Measurements from ENCODE around the gene TUSC2. TPM values are rescaled to one million over a fixed set of nuclear protein-coding genes. Genes with fewer than 3 reads are reported as not detected.

Gene TUSC2
- total and polyA plus RNA-seq, 9 of the 15 experiments (the other 6 are each of a cell fraction or from before 2014, with no cell fraction given), result 2.8 to 67.5 (median 25.8) TPM

DNA sequence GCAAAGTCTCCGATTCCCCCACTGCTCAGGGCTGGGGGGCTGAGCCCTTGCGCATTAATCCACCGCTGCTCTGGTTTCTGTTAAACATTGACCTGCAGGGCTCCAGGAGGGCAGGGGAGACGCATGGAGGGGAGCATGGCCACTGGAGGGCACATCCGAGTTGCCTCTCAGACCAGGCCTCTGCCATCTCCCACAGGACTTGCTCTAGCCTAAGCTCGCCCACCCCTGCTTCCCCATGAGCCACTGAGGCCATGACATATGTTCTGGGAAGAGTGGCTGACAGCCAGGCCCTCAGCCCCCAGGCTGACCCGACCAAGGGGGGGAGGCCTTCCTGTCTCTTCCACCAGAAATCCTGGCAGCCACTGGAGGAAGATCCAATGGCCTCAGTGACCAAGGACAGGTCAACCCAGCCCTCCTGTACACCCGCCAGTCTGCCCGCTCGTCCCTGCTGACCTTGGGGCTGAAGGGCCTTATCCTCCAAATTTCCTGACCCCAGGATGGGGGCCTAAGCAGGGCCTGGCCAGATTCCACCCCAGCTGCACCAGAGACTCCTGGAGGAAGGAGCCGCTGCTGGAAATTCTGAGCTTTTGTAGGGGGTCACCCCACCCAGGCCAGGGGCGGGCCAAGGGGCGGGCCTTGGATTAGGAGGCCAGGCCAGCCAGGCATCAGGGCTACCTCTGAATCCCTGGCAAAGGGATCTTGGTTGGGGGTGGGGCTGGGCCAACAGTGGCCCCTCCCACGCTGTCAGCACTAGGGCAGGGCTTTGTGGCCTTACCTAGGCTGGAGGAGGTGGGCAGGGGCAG lies 24.8 kb downstream of the TUSC2 start, which contains the start of gene HYAL1 (continued):
- TF ChIP-seq, protein P1, sequence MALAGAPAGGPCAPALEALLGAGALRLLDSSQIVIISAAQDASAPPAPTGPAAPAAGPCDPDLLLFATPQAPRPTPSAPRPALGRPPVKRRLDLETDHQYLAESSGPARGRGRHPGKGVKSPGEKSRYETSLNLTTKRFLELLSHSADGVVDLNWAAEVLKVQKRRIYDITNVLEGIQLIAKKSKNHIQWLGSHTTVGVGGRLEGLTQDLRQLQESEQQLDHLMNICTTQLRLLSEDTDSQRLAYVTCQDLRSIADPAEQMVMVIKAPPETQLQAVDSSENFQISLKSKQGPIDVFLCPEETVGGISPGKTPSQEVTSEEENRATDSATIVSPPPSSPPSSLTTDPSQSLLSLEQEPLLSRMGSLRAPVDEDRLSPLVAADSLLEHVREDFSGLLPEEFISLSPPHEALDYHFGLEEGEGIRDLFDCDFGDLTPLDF (CRISPR knock-in tag; IDR thresholded peaks at IDR 0.05), result no peak
- TF ChIP-seq MCM2 (IDR thresholded peaks at IDR 0.05; ENCODE audit: low read depth) (no peak), ZBTB7A (IDR thresholded peaks at IDR 0.05; ENCODE audit: borderline replicate concordance, control insufficient read depth, low read depth, low read length) (peak; percentile 56; the same call in 1 of the 2 replicates), ZFP36 (IDR thresholded peaks at IDR 0.05; ENCODE audit: low read depth, low read length, partially characterized antibody) (peak; percentile 66), PHF21A (IDR thresholded peaks at IDR 0.05; ENCODE audit: borderline replicate concordance, low read depth) (peak; percentile 45; the same call in 1 of the 2 replicates), SP1 (CRISPR knock-in tag; IDR thresholded peaks at IDR 0.05) (peak; percentile 64; the same call in 1 of the 2 replicates), MYNN (IDR thresholded peaks at IDR 0.05) (0 out of 2 replicates have a peak, but pooled peaks have one; percentile 22), MYNN (CRISPR knock-in tag; IDR thresholded peaks at IDR 0.05) (no peak), TAF1 (IDR thresholded peaks at IDR 0.05; ENCODE audit: control insufficient read depth, extremely low read depth, insufficient read depth, low read length, severe bottlenecking) (peak; percentile 43), SUPT5H (IDR thresholded peaks at IDR 0.05) (peak; percentile 84), KLF13 (tag; IDR thresholded peaks at IDR 0.05; ENCODE audit: borderline replicate concordance, low read depth) (no peak), TCFL5 (CRISPR knock-in tag; conservative IDR thresholded peaks at IDR 0.05) (no peak), L3MBTL2 (IDR thresholded peaks at IDR 0.05) (0 out of 2 replicates have a peak, but pooled peaks have one; percentile 21), RAD21 (CRISPR knock-in tag; conservative IDR thresholded peaks at IDR 0.05 in 1 of 2, IDR thresholded peaks at IDR 0.05 in 1 of 2) (peak in 1 of 2 experiments; percentile 28; a peak in 1 of 4 replicates), TBP (optimal IDR thresholded peaks at IDR 0.05; ENCODE audit: low read depth, low read length) (peak; percentile 85)
- TF ChIP-seq, protein P2, sequence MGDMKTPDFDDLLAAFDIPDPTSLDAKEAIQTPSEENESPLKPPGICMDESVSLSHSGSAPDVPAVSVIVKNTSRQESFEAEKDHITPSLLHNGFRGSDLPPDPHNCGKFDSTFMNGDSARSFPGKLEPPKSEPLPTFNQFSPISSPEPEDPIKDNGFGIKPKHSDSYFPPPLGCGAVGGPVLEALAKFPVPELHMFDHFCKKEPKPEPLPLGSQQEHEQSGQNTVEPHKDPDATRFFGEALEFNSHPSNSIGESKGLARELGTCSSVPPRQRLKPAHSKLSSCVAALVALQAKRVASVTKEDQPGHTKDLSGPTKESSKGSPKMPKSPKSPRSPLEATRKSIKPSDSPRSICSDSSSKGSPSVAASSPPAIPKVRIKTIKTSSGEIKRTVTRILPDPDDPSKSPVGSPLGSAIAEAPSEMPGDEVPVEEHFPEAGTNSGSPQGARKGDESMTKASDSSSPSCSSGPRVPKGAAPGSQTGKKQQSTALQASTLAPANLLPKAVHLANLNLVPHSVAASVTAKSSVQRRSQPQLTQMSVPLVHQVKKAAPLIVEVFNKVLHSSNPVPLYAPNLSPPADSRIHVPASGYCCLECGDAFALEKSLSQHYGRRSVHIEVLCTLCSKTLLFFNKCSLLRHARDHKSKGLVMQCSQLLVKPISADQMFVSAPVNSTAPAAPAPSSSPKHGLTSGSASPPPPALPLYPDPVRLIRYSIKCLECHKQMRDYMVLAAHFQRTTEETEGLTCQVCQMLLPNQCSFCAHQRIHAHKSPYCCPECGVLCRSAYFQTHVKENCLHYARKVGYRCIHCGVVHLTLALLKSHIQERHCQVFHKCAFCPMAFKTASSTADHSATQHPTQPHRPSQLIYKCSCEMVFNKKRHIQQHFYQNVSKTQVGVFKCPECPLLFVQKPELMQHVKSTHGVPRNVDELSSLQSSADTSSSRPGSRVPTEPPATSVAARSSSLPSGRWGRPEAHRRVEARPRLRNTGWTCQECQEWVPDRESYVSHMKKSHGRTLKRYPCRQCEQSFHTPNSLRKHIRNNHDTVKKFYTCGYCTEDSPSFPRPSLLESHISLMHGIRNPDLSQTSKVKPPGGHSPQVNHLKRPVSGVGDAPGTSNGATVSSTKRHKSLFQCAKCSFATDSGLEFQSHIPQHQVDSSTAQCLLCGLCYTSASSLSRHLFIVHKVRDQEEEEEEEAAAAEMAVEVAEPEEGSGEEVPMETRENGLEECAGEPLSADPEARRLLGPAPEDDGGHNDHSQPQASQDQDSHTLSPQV (IDR thresholded peaks at IDR 0.05), result peak; percentile 48
- TF ChIP-seq, protein P3, sequence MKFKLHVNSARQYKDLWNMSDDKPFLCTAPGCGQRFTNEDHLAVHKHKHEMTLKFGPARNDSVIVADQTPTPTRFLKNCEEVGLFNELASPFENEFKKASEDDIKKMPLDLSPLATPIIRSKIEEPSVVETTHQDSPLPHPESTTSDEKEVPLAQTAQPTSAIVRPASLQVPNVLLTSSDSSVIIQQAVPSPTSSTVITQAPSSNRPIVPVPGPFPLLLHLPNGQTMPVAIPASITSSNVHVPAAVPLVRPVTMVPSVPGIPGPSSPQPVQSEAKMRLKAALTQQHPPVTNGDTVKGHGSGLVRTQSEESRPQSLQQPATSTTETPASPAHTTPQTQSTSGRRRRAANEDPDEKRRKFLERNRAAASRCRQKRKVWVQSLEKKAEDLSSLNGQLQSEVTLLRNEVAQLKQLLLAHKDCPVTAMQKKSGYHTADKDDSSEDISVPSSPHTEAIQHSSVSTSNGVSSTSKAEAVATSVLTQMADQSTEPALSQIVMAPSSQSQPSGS (CRISPR knock-in tag; IDR thresholded peaks at IDR 0.05), result no peak
